SU-DHL-6 (cell line): ENCODE measurements around the gene AEBP1.

ENCODE experiments used
- CTCF ChIP-seq: fragments of 200-600 bp; sonication (generic); IDR thresholded peaks from one replicate; pipeline ENCODE4 v1.5.1; 2017; ENCODE audit warnings: antibody characterized with exemption, mild to moderate bottlenecking, low read length, moderate library complexity; ENCODE audit not compliant: insufficient read depth, poor library complexity, severe bottlenecking
- EZH2phosphoT487 ChIP-seq: fragments of 200-600 bp; sonication (generic), shearing (Covaris generic); conservative IDR thresholded peaks from 2 replicates; pipeline ENCODE4 v1.6.1; 2018; ENCODE audit warnings: mild to moderate bottlenecking, antibody characterized with exemption, low read length, moderate library complexity, mixed read lengths

- TF ChIP-seq CTCF (no peak), EZH2phosphoT487 (no peak)
Observed at GRCh38 chr7:44162179-44162578, 58.0 kb downstream of the AEBP1 start.
